Spleen (tissue), 11 donors: ENCODE results near the gene FBH1. TPM values are rescaled to one million over a fixed set of nuclear protein-coding genes. Genes with fewer than 3 reads are reported as not detected.
"Not testable (repeated sequence)": the region's sequence is repeated elsewhere in the genome, so short reads cannot be mapped to it uniquely, and the experiment has no call there.

Source experiments
- DNase-seq: peaks from one replicate; pipeline ENCODE4 v3.0.0-alpha.2; 2020
- H3K27ac ChIP-seq, 8 donors: fragments of 200-600 bp; sonication (generic) in 7 of 8; 1 replicate in 4 of 8; 2 replicates in 4 of 8; pipeline versions ENCODE4 v1.5.0 to v1.8.0; 2016 to 2021; ENCODE audit warnings: inconsistent platforms in 4 of 8, mild to moderate bottlenecking in 4 of 8, moderate library complexity in 1 of 8
- H3K27me3 ChIP-seq, 7 donors: fragments of 200-600 bp; sonication (generic) in 6 of 7; replicated peaks in 1 of 7; 1 replicate in 4 of 7; 2 replicates in 3 of 7; pipeline versions ENCODE4 v1.5.0 to v1.8.0; 2016 to 2021; ENCODE audit warnings: inconsistent platforms in 3 of 7, mild to moderate bottlenecking in 1 of 7
- H3K36me3 ChIP-seq, 6 donors: fragments of 200-600 bp; sonication (generic) in 5 of 6; 1 replicate in 4 of 6; 2 replicates in 2 of 6; pipeline versions ENCODE4 v1.5.0 to v1.8.0; 2016 to 2021; ENCODE audit warnings: inconsistent platforms in 2 of 6
- H3K4me1 ChIP-seq, 6 donors: fragments of 200-600 bp; sonication (generic) in 5 of 6; 1 replicate in 3 of 6; 2 replicates in 3 of 6; pipeline versions ENCODE4 v1.5.0 to v1.8.0; 2016 to 2021; ENCODE audit warnings: inconsistent platforms in 3 of 6
- H3K4me3 ChIP-seq, 8 donors: fragments of 200-600 bp; sonication (generic) in 7 of 8; 1 replicate in 4 of 8; 2 replicates in 4 of 8; pipeline versions ENCODE4 v1.5.0 to v1.8.0; 2016 to 2021; ENCODE audit warnings: inconsistent platforms in 4 of 8, mild to moderate bottlenecking in 4 of 8, moderate library complexity in 2 of 8
- H3K9me3 ChIP-seq, 8 donors: fragments of 200-600 bp; sonication (generic) in 7 of 8; 1 replicate in 4 of 8; 2 replicates in 4 of 8; pipeline versions ENCODE4 v1.5.0 to v1.8.0; 2016 to 2021; ENCODE audit warnings: inconsistent platforms in 4 of 8
- CTCF ChIP-seq, 11 experiments: fragments of 200-600 bp in 7 of 11; fragments of 450-650 bp in 4 of 11; sonication (generic) in 4 of 11; IDR thresholded peaks in 8 of 11; conservative IDR thresholded peaks in 3 of 11; 1 replicate in 7 of 11; 2 replicates in 4 of 11; pipeline versions ENCODE4 v1.4.0 to v1.8.0; 2016 to 2021; ENCODE audit warnings: antibody characterized with exemption in 11 of 11, inconsistent platforms in 4 of 11, mild to moderate bottlenecking in 1 of 11
- POLR2A ChIP-seq, 3 donors: fragments of 450-650 bp; IDR thresholded peaks; one replicate each; pipeline ENCODE4 v1.5.1; 2017; ENCODE audit warnings: antibody characterized with exemption in 3 of 3, mild to moderate bottlenecking in 1 of 3
- POLR2AphosphoS5 ChIP-seq, 3 donors: sonication (generic); formaldehyde crosslinking; IDR thresholded peaks; one replicate each; pipeline ENCODE4 v1.5.1; 2017; ENCODE audit warnings: antibody characterized with exemption in 3 of 3
- WGBS, 5 donors: extraction: QIAGEN DNeasy Blood & Tissue Kit in 3 of 5; methylation state at CpG; one replicate each; pipeline versions ENCODE4 v1.1.5 to v1.1.7; 2013 to 2018; 5-methylcytosine and 5-hydroxymethylcytosine counted together
- intact Hi-C: fragments of 100-400 bp; cut with DNase I; formaldehyde crosslinking; loops from one replicate; pipeline ENCODE4 v1.15.0; 2023; ENCODE audit warnings: low total_unique reads
- polyA plus RNA-seq, 3 donors: library from polyadenylated mRNA; stranded (reverse); fragments of 200-250 nt; gene quantifications; one replicate each; pipeline ENCODE4 v1.2.1, GENCODE V29; 2013
- total RNA-seq, 7 donors: library from RNA; depleted of rRNA in 3 of 7; stranded (reverse); fragments of >200 nt in 3 of 7; fragmentation: NEBNext Ultra II Directional in 4 of 7; extraction: Animal tissue kit (Norgen Biotek cat#: 25700) in 4 of 7; gene quantifications; one replicate each; pipeline versions ENCODE4 v1.1.0 to v1.2.1, GENCODE V29; 2016 to 2021
- donor health status: healthy with polysubstance abuse.
- donor health status: DM: no; HTN: no; CAD: no; lungs with moderate emphysema.
- donor health status: DM: no; HTN: no; CAD: no.
- donor health status: Bipolar disorder and iron deficiency.
- donor health status: healthy.
- donor health status: DM: no; HTN: no; CAD: no.
- donor health status: DM: yes; HTN: yes; CAD: no.

FBH1 gene
- total and polyA plus RNA-seq, 10 donors, result 33.4 to 118 (median 103) TPM

- no peaks in the 10 kb centered on the region for H3K9me3 ChIP-seq
- no peaks in the 10 kb centered on the region for H3K36me3 ChIP-seq
- H3K4me1 ChIP-seq, result peaks cover 3 to 85% (median 48%) of the 10 kb centered on the region in 6 donors
- no peak overlapping the region for H3K4me3 ChIP-seq
- TF ChIP-seq POLR2A (IDR thresholded peaks at IDR 0.05) (no peak), POLR2AphosphoS5 (IDR thresholded peaks at IDR 0.05) (no peak), CTCF (IDR thresholded peaks at IDR 0.05 in 8 of 11, conservative IDR thresholded peaks at IDR 0.05 in 3 of 11) (no peak)
- peak overlapping the region in 6 of 8 donors; percentile 26 to 85 (median 60) for H3K27ac ChIP-seq
- no peaks in the 10 kb centered on the region for H3K27me3 ChIP-seq
- intact Hi-C loops, result no loop called here
- DNase-seq, result no peak
- 57 to 71% (median 61%) methylated on average over 4 of the region's 4 CpGs for WGBS, 5 donors
Observed at GRCh38 chr10:5843686-5844344, 46.2 kb upstream of the FBH1 start.

- DNase-seq, result no peak
- peaks cover 3 to 84% (median 46%) of the 10 kb centered on the region in 6 donors for H3K4me1 ChIP-seq
- H3K4me3 ChIP-seq, result peak overlapping the region in 1 of 8 donors; percentile 21
- intact Hi-C loops, result no loop called here
- no peaks in the 10 kb centered on the region for H3K9me3 ChIP-seq
- H3K27me3 ChIP-seq, result no peaks in the 10 kb centered on the region
- H3K27ac ChIP-seq, result peak overlapping the region in 6 of 8 donors; percentile 1 to 85 (median 60)
- no peaks in the 10 kb centered on the region for H3K36me3 ChIP-seq
- 62 to 74% (median 73%) methylated on average over 13 of the region's 13 CpGs for WGBS, 5 donors
- TF ChIP-seq POLR2AphosphoS5 (IDR thresholded peaks at IDR 0.05) (no peak), CTCF (IDR thresholded peaks at IDR 0.05 in 8 of 11, conservative IDR thresholded peaks at IDR 0.05 in 3 of 11) (no peak), POLR2A (IDR thresholded peaks at IDR 0.05) (no peak)
Observed at GRCh38 chr10:5844345-5845055, 45.5 kb upstream of the FBH1 start.

GRCh38 chr10:5846667-5847066, 43.4 kb upstream of the FBH1 start:
- intact Hi-C loops, result not testable (repeated sequence)

GRCh38 chr10:5854131-5854475, 35.9 kb upstream of the FBH1 start:
- Histone ChIP-seq H3K9me3 (no peaks in the 10 kb centered on the region), H3K36me3 (no peaks in the 10 kb centered on the region), H3K27ac (no peak overlapping the region), H3K27me3 (no peaks in the 10 kb centered on the region), H3K4me3 (no peak overlapping the region), H3K4me1 (peaks cover 0 to 39% (median 6%) of the 10 kb centered on the region in 6 donors)
- DNase-seq, result no peak
- intact Hi-C loops, result no loop called here
- WGBS, 5 donors, result 76 to 92% (median 86%) methylated on average over 5 of the region's 5 CpGs
- no peak for TF ChIP-seq POLR2A (IDR thresholded peaks at IDR 0.05)
- no peak for TF ChIP-seq POLR2AphosphoS5 (IDR thresholded peaks at IDR 0.05)
- TF ChIP-seq CTCF (IDR thresholded peaks at IDR 0.05 in 8 of 11, conservative IDR thresholded peaks at IDR 0.05 in 3 of 11), result no peak

More at GRCh38 chr10:5846667-5847066, 43.4 kb upstream of the FBH1 start:
- WGBS, 5 donors, result 88 to 95% (median 92%) methylated on average over 4 of the region's 4 CpGs
- DNase-seq, H3K36me3 ChIP-seq, H3K4me3 ChIP-seq, H3K9me3 ChIP-seq, H3K27me3 ChIP-seq: not testable (repeated sequence)
- Histone ChIP-seq H3K4me1 (peaks cover 3 to 71% (median 31%) of the 10 kb centered on the region in 6 donors), H3K27ac (peak overlapping the region in 6 of 8 donors; percentile 9 to 85 (median 56))
